C4-2B (cell line): ENCODE data around the gene NECAB3.

Source experiments
- CTCF ChIP-seq: fragments of 450-650 bp; conservative IDR thresholded peaks from 2 replicates; pipeline ENCODE4 v1.5.1; 2017; ENCODE audit warnings: mild to moderate bottlenecking
- ZFX ChIP-seq: fragments of 450-650 bp; IDR thresholded peaks from 2 replicates; pipeline ENCODE4 v1.6.1; 2017

GRCh38 chr20:33701629-33702450, 27.6 kb upstream of the NECAB3 start:
- TF ChIP-seq CTCF (no peak), ZFX (no peak)
